HG03039 (cell line): ENCODE data around the gene PLPPR4.

Source experiments
- ATAC-seq: cut with Tn5 transposase; IDR thresholded peaks from one replicate; pipeline ENCODE4 v1.9.1; 2021; ENCODE audit warnings: mild to moderate bottlenecking, moderate library complexity; ENCODE audit not compliant: unreplicated experiment

Gene PLPPR4

DNA sequence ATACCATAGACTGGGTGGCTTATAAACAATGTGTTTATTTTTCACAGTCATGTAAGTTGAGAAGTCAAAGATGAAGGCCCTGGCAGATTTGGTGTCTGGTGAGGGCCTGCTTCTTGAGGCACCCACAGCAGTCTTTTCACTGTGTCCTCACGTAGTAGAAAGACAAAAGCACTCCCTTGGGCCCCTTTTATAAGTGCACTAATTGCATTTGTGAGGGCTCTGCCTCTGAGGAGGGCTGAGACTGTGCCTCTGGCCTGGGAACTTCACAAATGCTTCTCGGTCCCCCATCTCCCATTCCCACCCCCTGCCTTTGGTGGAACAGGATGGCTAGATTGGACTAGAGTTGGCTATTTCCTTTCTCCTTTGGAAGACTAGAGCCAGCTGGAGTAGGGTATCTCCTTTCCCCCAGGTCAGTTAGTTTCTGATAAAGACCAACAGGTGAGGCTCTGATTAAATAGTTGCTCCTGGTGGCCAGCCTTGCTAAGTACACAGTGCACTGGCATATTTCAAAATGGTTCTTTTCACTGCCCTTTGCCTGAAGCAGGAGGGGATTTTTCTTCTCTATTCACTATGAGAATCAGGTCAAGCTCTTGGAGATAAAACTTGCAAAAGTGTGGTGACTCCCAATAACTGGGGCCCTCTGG lies 82.9 kb downstream of the PLPPR4 start:
- no peak for ATAC-seq

DNA sequence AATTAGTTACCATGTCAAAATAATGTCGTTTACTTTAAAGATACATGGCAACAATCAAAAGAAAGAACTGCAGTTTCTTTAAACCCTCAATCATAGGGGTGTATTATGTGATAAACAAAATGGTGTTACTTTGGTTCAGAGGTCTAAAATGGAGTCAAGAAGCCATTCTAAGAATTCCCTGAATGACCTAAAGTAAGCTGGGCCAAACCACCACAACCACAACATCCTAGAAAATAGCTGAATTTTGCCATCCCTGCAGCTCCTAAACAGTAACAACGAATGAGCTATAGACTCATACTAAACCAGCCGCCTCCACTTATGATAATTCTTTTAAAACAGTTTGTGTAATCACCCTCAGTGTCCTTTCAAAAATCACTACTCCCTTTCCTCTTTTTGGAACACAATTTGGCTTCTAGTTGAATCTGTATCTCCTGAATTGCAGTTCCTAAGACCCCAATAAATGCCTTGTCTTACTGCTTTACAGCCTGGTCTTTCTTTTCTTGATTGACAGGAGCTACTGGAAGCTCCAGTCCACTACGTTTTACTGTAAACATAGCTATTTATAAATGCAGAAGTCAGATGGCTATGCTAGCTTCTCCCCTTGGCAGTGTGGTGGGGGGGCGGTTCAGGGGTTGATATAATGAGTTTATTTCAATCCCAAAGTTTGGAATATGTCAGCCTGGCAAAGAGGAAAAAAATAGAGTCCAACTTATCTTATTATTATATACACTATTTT lies 84.3 kb downstream of the PLPPR4 start:
- ATAC-seq, result no peak

DNA sequence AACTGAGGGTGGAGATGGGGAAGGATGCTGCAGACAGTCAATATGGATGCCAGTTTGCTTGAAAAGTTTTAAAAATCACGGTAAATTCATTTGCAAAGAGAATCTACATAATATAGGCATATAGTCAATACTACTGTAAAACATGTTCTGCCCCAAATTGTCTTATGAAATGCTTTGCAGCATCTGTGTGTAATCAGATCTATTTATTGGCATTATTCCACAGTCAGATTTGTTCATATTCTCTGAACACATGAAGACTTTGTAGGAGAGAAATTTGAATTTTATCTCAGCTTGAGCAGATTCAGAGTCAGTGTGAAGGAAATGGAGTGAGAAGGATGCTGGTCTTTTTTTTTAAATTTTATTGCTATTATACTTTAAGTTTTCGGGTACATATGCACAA lies 88.5 kb downstream of the PLPPR4 start:
- ATAC-seq, result no peak

DNA sequence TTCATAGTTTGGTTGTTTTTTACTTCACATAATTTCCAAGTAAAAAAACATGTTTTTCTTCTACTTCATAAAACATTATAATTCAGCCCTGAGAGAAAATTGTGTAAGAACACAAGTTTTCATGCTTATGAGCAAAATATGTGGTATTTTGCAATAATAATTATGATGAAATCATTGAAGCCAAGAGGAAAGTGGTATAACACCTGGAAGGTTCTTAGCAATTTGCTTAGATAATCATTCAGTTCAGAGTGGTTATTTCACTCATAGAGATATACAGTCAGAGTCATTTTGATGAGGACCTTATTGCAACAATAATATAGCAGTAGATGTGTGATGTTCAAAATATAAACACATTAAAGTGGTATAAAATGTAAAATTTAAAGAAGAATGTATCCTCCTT lies 94.5 kb downstream of the PLPPR4 start:
- ATAC-seq, result no peak
